ENCODE measurements around the gene TPRN.

Gene TPRN

GRCh38 chr9:137237759-137238726 lies 37.5 kb upstream of the TPRN start:
- H3K4me1 ChIP-seq (ENCODE audit: insufficient read depth, insufficient read length) = peaks cover 54% of the 10 kb centered on the region
- peaks cover 28% of the 10 kb centered on the region for H3K36me3 ChIP-seq (ENCODE audit: insufficient read depth, insufficient read length, low read length)
- no peaks in the 10 kb centered on the region for H3K27me3 ChIP-seq (ENCODE audit: insufficient read depth, insufficient read length)
- no peak overlapping the region for H3K4me3 ChIP-seq (ENCODE audit: insufficient read length, low read depth)
- TF ChIP-seq ZNF274 (IDR thresholded peaks at IDR 0.05; ENCODE audit: low read depth, low read length) = no peak
- TF ChIP-seq SUZ12 (IDR thresholded peaks at IDR 0.05; ENCODE audit: extremely low read depth, insufficient read depth, insufficient read length) = no peak
- no peak for TF ChIP-seq YY1 (IDR thresholded peaks at IDR 0.05; ENCODE audit: insufficient read depth, insufficient read length)
- DNase-seq (ENCODE audit: low read depth, low spot score) = no peak
- H3K9ac ChIP-seq (ENCODE audit: insufficient read length, low read depth) = peak overlapping the region; percentile 65
- no peaks in the 10 kb centered on the region for H3K9me3 ChIP-seq (ENCODE audit: insufficient read depth, low read length)

- Histone ChIP-seq H3K36me3 (ENCODE audit: insufficient read depth, insufficient read length, low read length) (peaks cover 17% of the 10 kb centered on the region), H3K9me3 (ENCODE audit: insufficient read depth, low read length) (no peaks in the 10 kb centered on the region), H3K4me3 (ENCODE audit: insufficient read length, low read depth) (no peak overlapping the region), H3K4me1 (ENCODE audit: insufficient read depth, insufficient read length) (peaks cover 45% of the 10 kb centered on the region), H3K27me3 (ENCODE audit: insufficient read depth, insufficient read length) (no peaks in the 10 kb centered on the region), H3K9ac (ENCODE audit: insufficient read length, low read depth) (peak overlapping the region; percentile 62)
- no peak for TF ChIP-seq YY1 (IDR thresholded peaks at IDR 0.05; ENCODE audit: insufficient read depth, insufficient read length)
- no peak for TF ChIP-seq SUZ12 (IDR thresholded peaks at IDR 0.05; ENCODE audit: extremely low read depth, insufficient read depth, insufficient read length)
- TF ChIP-seq ZNF274 (IDR thresholded peaks at IDR 0.05; ENCODE audit: low read depth, low read length) = no peak
- DNase-seq (ENCODE audit: low read depth, low spot score) = no peak
Measured at GRCh38 chr9:137236936-137237421, 36.4 kb upstream of the TPRN start.

- TF ChIP-seq ZNF274 (IDR thresholded peaks at IDR 0.05; ENCODE audit: low read depth, low read length) (no peak), SUZ12 (IDR thresholded peaks at IDR 0.05; ENCODE audit: extremely low read depth, insufficient read depth, insufficient read length) (no peak), YY1 (IDR thresholded peaks at IDR 0.05; ENCODE audit: insufficient read depth, insufficient read length) (no peak)
- no peaks in the 10 kb centered on the region for H3K27me3 ChIP-seq (ENCODE audit: insufficient read depth, insufficient read length)
- peak; percentile 78 for DNase-seq (ENCODE audit: low read depth, low spot score)
- peaks cover 12% of the 10 kb centered on the region for H3K36me3 ChIP-seq (ENCODE audit: insufficient read depth, insufficient read length, low read length)
- peaks cover 44% of the 10 kb centered on the region for H3K4me1 ChIP-seq (ENCODE audit: insufficient read depth, insufficient read length)
- peak overlapping the region; percentile 62 for H3K9ac ChIP-seq (ENCODE audit: insufficient read length, low read depth)
- H3K9me3 ChIP-seq (ENCODE audit: insufficient read depth, low read length) = no peaks in the 10 kb centered on the region
- no peak overlapping the region for H3K4me3 ChIP-seq (ENCODE audit: insufficient read length, low read depth)
Measured at GRCh38 chr9:137236238-137236935, 35.8 kb upstream of the TPRN start.

GRCh38 chr9:137235424-137236237 lies 35.1 kb upstream of the TPRN start:
- H3K4me3 ChIP-seq (ENCODE audit: insufficient read length, low read depth) = no peak overlapping the region
- TF ChIP-seq ZNF274 (IDR thresholded peaks at IDR 0.05; ENCODE audit: low read depth, low read length) = no peak
- TF ChIP-seq YY1 (IDR thresholded peaks at IDR 0.05; ENCODE audit: insufficient read depth, insufficient read length) = no peak
- TF ChIP-seq SUZ12 (IDR thresholded peaks at IDR 0.05; ENCODE audit: extremely low read depth, insufficient read depth, insufficient read length) = no peak
- peaks cover 12% of the 10 kb centered on the region for H3K36me3 ChIP-seq (ENCODE audit: insufficient read depth, insufficient read length, low read length)
- peak overlapping the region; percentile 57 for H3K9ac ChIP-seq (ENCODE audit: insufficient read length, low read depth)
- no peak for DNase-seq (ENCODE audit: low read depth, low spot score)
- no peaks in the 10 kb centered on the region for H3K27me3 ChIP-seq (ENCODE audit: insufficient read depth, insufficient read length)
- H3K9me3 ChIP-seq (ENCODE audit: insufficient read depth, low read length) = no peaks in the 10 kb centered on the region
- peaks cover 44% of the 10 kb centered on the region for H3K4me1 ChIP-seq (ENCODE audit: insufficient read depth, insufficient read length)

- Histone ChIP-seq H3K9me3 (ENCODE audit: insufficient read depth, low read length) (no peaks in the 10 kb centered on the region), H3K4me1 (ENCODE audit: insufficient read depth, insufficient read length) (peaks cover 50% of the 10 kb centered on the region), H3K27me3 (ENCODE audit: insufficient read depth, insufficient read length) (no peaks in the 10 kb centered on the region), H3K4me3 (ENCODE audit: insufficient read length, low read depth) (no peak overlapping the region), H3K36me3 (ENCODE audit: insufficient read depth, insufficient read length, low read length) (peaks cover 12% of the 10 kb centered on the region), H3K9ac (ENCODE audit: insufficient read length, low read depth) (peak overlapping the region; percentile 26)
- TF ChIP-seq YY1 (IDR thresholded peaks at IDR 0.05; ENCODE audit: insufficient read depth, insufficient read length) (no peak), ZNF274 (IDR thresholded peaks at IDR 0.05; ENCODE audit: low read depth, low read length) (no peak)
- no peak for DNase-seq (ENCODE audit: low read depth, low spot score)
Measured at GRCh38 chr9:137234758-137235423, 34.4 kb upstream of the TPRN start.

- no peaks in the 10 kb centered on the region for H3K9me3 ChIP-seq (ENCODE audit: insufficient read depth, low read length)
- TF ChIP-seq SUZ12 (IDR thresholded peaks at IDR 0.05; ENCODE audit: extremely low read depth, insufficient read depth, insufficient read length) (no peak), YY1 (IDR thresholded peaks at IDR 0.05; ENCODE audit: insufficient read depth, insufficient read length) (no peak), ZNF274 (IDR thresholded peaks at IDR 0.05; ENCODE audit: low read depth, low read length) (no peak)
- H3K36me3 ChIP-seq (ENCODE audit: insufficient read depth, insufficient read length, low read length) = peaks cover 12% of the 10 kb centered on the region
- peaks cover 54% of the 10 kb centered on the region for H3K4me1 ChIP-seq (ENCODE audit: insufficient read depth, insufficient read length)
- H3K4me3 ChIP-seq (ENCODE audit: insufficient read length, low read depth) = no peak overlapping the region
- H3K9ac ChIP-seq (ENCODE audit: insufficient read length, low read depth) = peak overlapping the region; percentile 26
- no peaks in the 10 kb centered on the region for H3K27me3 ChIP-seq (ENCODE audit: insufficient read depth, insufficient read length)
- no peak for DNase-seq (ENCODE audit: low read depth, low spot score)
Measured at GRCh38 chr9:137234055-137234697, 33.6 kb upstream of the TPRN start.
